Measurements from ENCODE around the gene TEX29.

- TF ChIP-seq REST (IDR thresholded peaks at IDR 0.05; ENCODE audit: insufficient read depth in 1 of 2, low read depth in 2 of 2, low read length in 1 of 2), result no peak
- TF ChIP-seq CTCF (IDR thresholded peaks at IDR 0.05), result no peak
- no peak for TF ChIP-seq POLR2AphosphoS5 (IDR thresholded peaks at IDR 0.05; ENCODE audit: low read depth, low read length)
- TF ChIP-seq TCF7L2 (IDR thresholded peaks at IDR 0.05; ENCODE audit: low read depth, low read length), result no peak
- no peak for TF ChIP-seq SIN3A (IDR thresholded peaks at IDR 0.05; ENCODE audit: borderline replicate concordance, insufficient read depth, low read depth, low read length)
Observed at GRCh38 chr13:111312944-111313590, 7.4 kb upstream of the TEX29 start.
